ENCODE measurements around the gene CCDC85B.

- TF ChIP-seq CTCF (IDR thresholded peaks at IDR 0.05): no peak
- TF ChIP-seq EP300 (IDR thresholded peaks at IDR 0.05; ENCODE audit: low read depth): no peak
These were observed 28.8 kb upstream of the CCDC85B start for GRCh38 chr11:65861533-65862183.
